Mesodermal cell (in vitro differentiated cells): Measurements from ENCODE around the gene GPNMB.
A peak's percentile ranks its signal among the peaks of the same experiment; 100 is the strongest.

Experiments
- H3K27ac ChIP-seq: 2 replicates; pipeline ENCODE4 v1.7.0; 2013; ENCODE audit warnings: mild to moderate bottlenecking, low read depth, low read length, moderate library complexity; ENCODE audit not compliant: severe bottlenecking
- H3K36me3 ChIP-seq: 2 replicates; pipeline ENCODE4 v1.7.1; 2013; ENCODE audit warnings: mild to moderate bottlenecking, low read length, moderate library complexity; ENCODE audit not compliant: control insufficient read depth, insufficient read depth
- H3K4me1 ChIP-seq: one replicate; pipeline ENCODE4 v1.7.1; 2013; ENCODE audit warnings: mild to moderate bottlenecking, low read length; ENCODE audit not compliant: insufficient read depth, control insufficient read depth, poor library complexity, severe bottlenecking
- H3K4me3 ChIP-seq: 2 replicates; pipeline ENCODE4 v1.7.0; 2013; ENCODE audit warnings: low read length, control low read depth, mild to moderate bottlenecking; ENCODE audit not compliant: insufficient read depth, poor library complexity, severe bottlenecking; ENCODE audit errors: extremely low read depth
- H3K9me3 ChIP-seq: 2 replicates; pipeline ENCODE4 v1.7.1; 2013; ENCODE audit warnings: mild to moderate bottlenecking, low read length, moderate library complexity; ENCODE audit not compliant: control insufficient read depth
- WGBS, 2 experiments: methylation state at CpG; one replicate each; pipeline ENCODE4 v1.1.5; 2013; ENCODE audit warnings: missing lambda C conversion rate in 2 of 2; ENCODE audit not compliant: insufficient coverage in 2 of 2; 5-methylcytosine and 5-hydroxymethylcytosine counted together

The GPNMB gene

GRCh38 chr7:23285657-23286646, 39.4 kb downstream of the GPNMB start:
- Histone ChIP-seq H3K4me1 (no peaks in the 10 kb centered on the region), H3K27ac (no peak overlapping the region), H3K4me3 (no peak overlapping the region), H3K9me3 (no peaks in the 10 kb centered on the region), H3K36me3 (no peaks in the 10 kb centered on the region)
- WGBS, 2 experiments: 87 to 98% methylated on average over 9 of the region's 18 CpGs

- no peaks in the 10 kb centered on the region for H3K36me3 ChIP-seq
- no peak overlapping the region for H3K27ac ChIP-seq
- WGBS, 2 experiments: 85 to 94% methylated on average over 2 to 4 of the region's 5 CpGs
- no peaks in the 10 kb centered on the region for H3K9me3 ChIP-seq
- H3K4me1 ChIP-seq: no peaks in the 10 kb centered on the region
- no peak overlapping the region for H3K4me3 ChIP-seq
Measured at GRCh38 chr7:23287612-23288011, 41.0 kb downstream of the GPNMB start.

- Histone ChIP-seq H3K4me1 (no peaks in the 10 kb centered on the region), H3K9me3 (no peaks in the 10 kb centered on the region), H3K27ac (no peak overlapping the region), H3K36me3 (no peaks in the 10 kb centered on the region), H3K4me3 (no peak overlapping the region)
- 96 to 97% methylated on average over 7 of the region's 9 CpGs for WGBS, 2 experiments
Measured at GRCh38 chr7:23290993-23291392, 44.4 kb downstream of the GPNMB start.

- WGBS, 2 experiments: 83 to 85% methylated on average over 2 to 3 of the region's 3 CpGs
- Histone ChIP-seq H3K4me1 (no peaks in the 10 kb centered on the region), H3K4me3 (no peak overlapping the region), H3K27ac (no peak overlapping the region), H3K9me3 (no peaks in the 10 kb centered on the region), H3K36me3 (no peaks in the 10 kb centered on the region)
Measured at GRCh38 chr7:23291957-23292560, 45.5 kb downstream of the GPNMB start.

- no peaks in the 10 kb centered on the region for H3K4me1 ChIP-seq
- 95 to 100% methylated on average over 2 to 3 of the region's 4 CpGs for WGBS, 2 experiments
- H3K4me3 ChIP-seq: no peak overlapping the region
- no peaks in the 10 kb centered on the region for H3K36me3 ChIP-seq
- no peaks in the 10 kb centered on the region for H3K9me3 ChIP-seq
- H3K27ac ChIP-seq: no peak overlapping the region
Measured at GRCh38 chr7:23292623-23293022, 46.0 kb downstream of the GPNMB start.

- Histone ChIP-seq H3K27ac (no peak overlapping the region), H3K4me3 (no peak overlapping the region), H3K4me1 (no peaks in the 10 kb centered on the region), H3K36me3 (no peaks in the 10 kb centered on the region), H3K9me3 (no peaks in the 10 kb centered on the region)
- 95 to 98% methylated on average over 9 to 11 of the region's 12 CpGs for whole genome bisulfite sequencing, 2 experiments
Measured at GRCh38 chr7:23293500-23294073, 47.0 kb downstream of the GPNMB start.

GRCh38 chr7:23294549-23295400, 48.2 kb downstream of the GPNMB start:
- Histone ChIP-seq H3K4me3 (no peak overlapping the region), H3K9me3 (no peaks in the 10 kb centered on the region), H3K36me3 (no peaks in the 10 kb centered on the region), H3K4me1 (no peaks in the 10 kb centered on the region), H3K27ac (no peak overlapping the region)
- WGBS, 2 experiments: 91 to 93% methylated on average over 4 to 5 of the region's 6 CpGs

- Histone ChIP-seq H3K4me1 (peaks cover under 1% of the 10 kb centered on the region), H3K27ac (no peak overlapping the region), H3K9me3 (no peaks in the 10 kb centered on the region), H3K4me3 (no peak overlapping the region), H3K36me3 (no peaks in the 10 kb centered on the region)
Measured at GRCh38 chr7:23295401-23295697, 48.8 kb downstream of the GPNMB start.

GRCh38 chr7:23298141-23298881, 51.7 kb downstream of the GPNMB start:
- peaks cover 24% of the 10 kb centered on the region for H3K36me3 ChIP-seq
- peak overlapping the region; percentile 96 for H3K4me3 ChIP-seq
- 74 to 95% methylated on average over 4 to 7 of the region's 11 CpGs for WGBS, 2 experiments
- peak overlapping the region; percentile 11 for H3K27ac ChIP-seq
- peaks cover 7% of the 10 kb centered on the region for H3K4me1 ChIP-seq
- H3K9me3 ChIP-seq: no peaks in the 10 kb centered on the region
